HEK293 (cell line): ENCODE results near the gene ZNF680.

Source experiments
- CTCF ChIA-PET: fragments of 350-600 bp; formaldehyde crosslinking; extraction: SDS; loops from one replicate; lab custom pipeline; 2021; ENCODE audit warnings: antibody characterized with exemption; lab: Yijun Ruan, JAX
- POLR2A ChIA-PET: fragments of 300-600 bp; formaldehyde crosslinking; extraction: SDS; loops from one replicate; lab custom pipeline; 2020; ENCODE audit warnings: antibody characterized with exemption, inconsistent platforms; lab: Yijun Ruan, JAX
- H3K27ac ChIP-seq: fragments of 200-500 bp; sonication (Bioruptor generic); 2 replicates; pipeline ENCODE4 v1.5.1; 2014; ENCODE audit warnings: low read depth, low read length, control low read depth, inconsistent platforms; ENCODE audit errors: extremely low read depth
- H3K36me3 ChIP-seq, 2 experiments: fragments of 200-500 bp in 1 of 2; sonication (Bioruptor generic) in 1 of 2; 1 replicate in 1 of 2; 2 replicates in 1 of 2; pipeline ENCODE4 v1.5.1; 2014 to 2017; ENCODE audit warnings: inconsistent platforms in 2 of 2, low read length in 2 of 2; ENCODE audit not compliant: control insufficient read depth in 2 of 2, insufficient read depth in 1 of 2
- H3K4me1 ChIP-seq: fragments of 200-500 bp; sonication (Bioruptor generic); 2 replicates; pipeline ENCODE4 v1.5.1; 2014; ENCODE audit warnings: mild to moderate bottlenecking, low read length, inconsistent platforms; ENCODE audit not compliant: control insufficient read depth, insufficient read depth
- H3K4me3 ChIP-seq: 2 replicates; pipeline ENCODE4 v1.5.1; 2011; ENCODE audit warnings: low read depth, mild to moderate bottlenecking, control low read depth, low read length, moderate library complexity
- H3K9me3 ChIP-seq: fragments of 200-500 bp; sonication (Bioruptor generic); 2 replicates; pipeline ENCODE4 v1.5.1; 2014; ENCODE audit warnings: low read depth, low read length, inconsistent platforms; ENCODE audit not compliant: control insufficient read depth, insufficient read depth
- CTCF ChIP-seq: fragments of 450-650 bp; formaldehyde crosslinking; IDR thresholded peaks from 2 replicates; pipeline ENCODE4 v1.5.1; 2016; ENCODE audit warnings: missing biosample characterization, missing genetic modification characterization
- ELK4 ChIP-seq: IDR thresholded peaks from 2 replicates; pipeline ENCODE4 v1.6.1; 2011; ENCODE audit warnings: mild to moderate bottlenecking, low read depth, low read length, borderline replicate concordance
- GFI1B ChIP-seq: fragments of 450-650 bp; formaldehyde crosslinking; IDR thresholded peaks from 2 replicates; pipeline ENCODE4 v1.5.1; 2016; ENCODE audit warnings: missing biosample characterization, missing genetic modification characterization
- KLF17 ChIP-seq: fragments of 450-650 bp; formaldehyde crosslinking; IDR thresholded peaks from 2 replicates; pipeline ENCODE4 v1.5.1; 2016; ENCODE audit warnings: missing biosample characterization, missing genetic modification characterization
- PRDM2 ChIP-seq: fragments of 450-650 bp; formaldehyde crosslinking; IDR thresholded peaks from 2 replicates; pipeline ENCODE4 v1.5.1; 2016; ENCODE audit warnings: missing biosample characterization, missing genetic modification characterization, borderline replicate concordance
- SALL2 ChIP-seq: fragments of 450-650 bp; formaldehyde crosslinking; IDR thresholded peaks from 2 replicates; pipeline ENCODE4 v1.5.0; 2017; ENCODE audit warnings: missing biosample characterization, mild to moderate bottlenecking, missing genetic modification characterization, borderline replicate concordance
- SP3 ChIP-seq: fragments of 450-650 bp; formaldehyde crosslinking; IDR thresholded peaks from 2 replicates; pipeline ENCODE4 v1.5.1; 2016; ENCODE audit warnings: missing biosample characterization, missing genetic modification characterization
- ZBTB1 ChIP-seq: fragments of 450-650 bp; formaldehyde crosslinking; IDR thresholded peaks from 2 replicates; pipeline ENCODE4 v1.5.1; 2016; ENCODE audit warnings: missing biosample characterization, missing genetic modification characterization
- ZFP41 ChIP-seq: fragments of 450-650 bp; formaldehyde crosslinking; IDR thresholded peaks from 2 replicates; pipeline ENCODE4 v1.5.1; 2016; ENCODE audit warnings: missing biosample characterization, missing genetic modification characterization, borderline replicate concordance
- ZIC2 ChIP-seq: fragments of 450-650 bp; formaldehyde crosslinking; IDR thresholded peaks from 2 replicates; pipeline ENCODE4 v1.5.1; 2016; ENCODE audit warnings: missing biosample characterization, missing genetic modification characterization
- ZNF202 ChIP-seq: fragments of 450-650 bp; formaldehyde crosslinking; IDR thresholded peaks from 2 replicates; pipeline ENCODE4 v1.5.1; 2016; ENCODE audit warnings: missing biosample characterization, missing genetic modification characterization, borderline replicate concordance
- ZNF280C ChIP-seq: fragments of 450-650 bp; formaldehyde crosslinking; IDR thresholded peaks from 2 replicates; pipeline ENCODE4 v1.5.1; 2016; ENCODE audit warnings: missing biosample characterization, missing genetic modification characterization
- ZNF529 ChIP-seq: fragments of 450-650 bp; formaldehyde crosslinking; IDR thresholded peaks from 2 replicates; pipeline ENCODE4 v1.5.1; 2017; ENCODE audit warnings: missing genetic modification characterization, missing biosample characterization; ENCODE audit not compliant: insufficient replicate concordance
- ZNF707 ChIP-seq: fragments of 450-650 bp; formaldehyde crosslinking; IDR thresholded peaks from 2 replicates; pipeline ENCODE4 v1.5.1; 2016; ENCODE audit warnings: missing biosample characterization, missing genetic modification characterization
- ZNF843 ChIP-seq: fragments of 450-650 bp; formaldehyde crosslinking; IDR thresholded peaks from 2 replicates; pipeline ENCODE4 v1.5.1; 2016; ENCODE audit warnings: missing biosample characterization, missing genetic modification characterization
- ZXDB ChIP-seq: fragments of 450-650 bp; formaldehyde crosslinking; IDR thresholded peaks from 2 replicates; pipeline ENCODE4 v1.5.1; 2016; ENCODE audit warnings: missing biosample characterization, missing genetic modification characterization

Gene ZNF680

GRCh38 chr7:64515330-64515729 is 47.5 kb downstream of the ZNF680 start (continued):
- no peak for TF ChIP-seq CTCF (tag by site-specific recombination)

GRCh38 chr7:64509583-64509982 is 53.3 kb downstream of the ZNF680 start:
- no peaks in the 10 kb centered on the region for H3K4me1 ChIP-seq
- CTCF ChIA-PET, result no interaction called here
- TF ChIP-seq ZXDB (tag by site-specific recombination), result no peak
- TF ChIP-seq KLF17 (tag by site-specific recombination), result no peak
- TF ChIP-seq SALL2 (tag by site-specific recombination), result no peak
- no peak for TF ChIP-seq ZNF707 (tag by site-specific recombination)
- no peak for TF ChIP-seq PRDM2 (tag by site-specific recombination)
- no peak for TF ChIP-seq ZIC2 (tag by site-specific recombination)
- TF ChIP-seq ELK4, result no peak
- no peak for TF ChIP-seq SP3 (tag by site-specific recombination)
- TF ChIP-seq ZNF843, result no peak
- TF ChIP-seq ZNF202 (tag by site-specific recombination), result no peak
- TF ChIP-seq ZNF280C (tag by site-specific recombination), result no peak
- no peak for TF ChIP-seq GFI1B
- no peak for TF ChIP-seq ZBTB1 (tag by site-specific recombination)
- TF ChIP-seq ZFP41 (tag by site-specific recombination), result no peak
- no peak for TF ChIP-seq ZNF529 (tag by site-specific recombination)
- TF ChIP-seq, all 188 proteins: peak for 0
- no peak overlapping the region for H3K4me3 ChIP-seq
- POLR2A ChIA-PET, result interaction anchor here (0.6 kb wide), 1 partner anchor 54 kb away, joined by 3 read pairs; the partner anchor contains the start of gene ZNF680
- H3K27ac ChIP-seq, result no peak overlapping the region
- no peaks in the 10 kb centered on the region for H3K9me3 ChIP-seq
- peaks cover 3 to 9% of the 10 kb centered on the region in 2 experiments; a peak in 2 of 3 replicates for H3K36me3 ChIP-seq
